Psoas muscle (tissue), 8 donors: ENCODE data around the gene HM13. TPM values are rescaled to one million over a fixed set of nuclear protein-coding genes. Genes with fewer than 3 reads are reported as not detected.
"Not testable (repeated sequence)": the region's sequence is repeated elsewhere in the genome, so short reads cannot be mapped to it uniquely, and the experiment has no call there.

Source experiments
- ATAC-seq, 4 donors: fragments of 200-7000 bp; cut with Tn5 transposase; one replicate each; pipeline ENCODE4 v1.9.1; 2020; ENCODE audit warnings: moderate library complexity in 3 of 4, mild to moderate bottlenecking in 2 of 4
- DNase-seq, 2 donors: peaks; one replicate each; pipeline ENCODE4 v3.0.0-alpha.2; 2020
- H3K27ac ChIP-seq: fragments of 200-600 bp; one replicate; pipeline ENCODE4 v1.8.0; 2022
- H3K27me3 ChIP-seq, 3 donors: fragments of 200-600 bp in 1 of 3; one replicate each; pipeline versions ENCODE4 v1.6.1 to v1.8.0; 2013 to 2022; ENCODE audit warnings: low read length in 2 of 3, mild to moderate bottlenecking in 2 of 3, moderate library complexity in 1 of 3; ENCODE audit not compliant: insufficient read depth in 3 of 3
- H3K36me3 ChIP-seq, 2 donors: fragments of 200-600 bp in 1 of 2; one replicate each; pipeline versions ENCODE4 v1.6.1 to v1.8.0; 2013 to 2022; ENCODE audit warnings: low read depth in 1 of 2, mild to moderate bottlenecking in 1 of 2, moderate library complexity in 1 of 2; ENCODE audit not compliant: insufficient read depth in 1 of 2
- H3K4me1 ChIP-seq: fragments of 200-600 bp; one replicate; pipeline ENCODE4 v1.8.0; 2022
- H3K4me3 ChIP-seq: fragments of 200-600 bp; one replicate; pipeline ENCODE4 v1.8.0; 2022; ENCODE audit warnings: mild to moderate bottlenecking
- H3K9me3 ChIP-seq: fragments of 200-600 bp; one replicate; pipeline ENCODE4 v1.8.0; 2022
- whole genome bisulfite sequencing, 3 donors: extraction: QIAGEN DNeasy Blood & Tissue Kit; methylation state at CpG; one replicate each; pipeline versions ENCODE4 v1.1.6 to v1.1.7; 2013; 5-methylcytosine and 5-hydroxymethylcytosine counted together
- intact Hi-C, 2 donors: fragments of 100-400 bp; cut with DNase I; formaldehyde crosslinking; loops; one replicate each; pipeline versions ENCODE4 v1.11.0 to v1.14.2; 2022
- polyA plus RNA-seq, 3 donors: library from polyadenylated mRNA; stranded (reverse); fragments of 200-250 nt; gene quantifications; one replicate each; pipeline ENCODE4 v1.2.3, GENCODE V29; 2013
- total RNA-seq, 4 donors: library from RNA; stranded (reverse); fragmentation: NEBNext Ultra II Directional in 2 of 4; extraction: Animal tissue kit (Norgen Biotek cat#: 25700) in 2 of 4; gene quantifications; one replicate each; pipeline versions ENCODE4 v1.2.1 to v1.2.4, GENCODE V29; 2021 to 2023
- TF ChIP-seq, protein P1 (sequence below): fragments of 200-600 bp; IDR thresholded peaks from one replicate; pipeline ENCODE4 v1.8.0; 2022; ENCODE audit warnings: antibody characterized with exemption
- donor health status: healthy with polysubstance abuse.
- donor health status: DM: no; HTN: no; CAD: no; lungs with moderate emphysema.
- donor health status: Bipolar disorder and iron deficiency.
- donor health status: healthy.
- donor health status: DM: yes; HTN: yes; CAD: no.
- donor health status: DM: no; HTN: no; CAD: no.
- donor health status: DM: no; HTN: no; CAD: no.
- donor health status: DM: yes; HTN: yes; CAD: no.

HM13 gene
- total and polyA plus RNA-seq, 7 donors: 32.4 to 112 (median 48.4) TPM

DNA sequence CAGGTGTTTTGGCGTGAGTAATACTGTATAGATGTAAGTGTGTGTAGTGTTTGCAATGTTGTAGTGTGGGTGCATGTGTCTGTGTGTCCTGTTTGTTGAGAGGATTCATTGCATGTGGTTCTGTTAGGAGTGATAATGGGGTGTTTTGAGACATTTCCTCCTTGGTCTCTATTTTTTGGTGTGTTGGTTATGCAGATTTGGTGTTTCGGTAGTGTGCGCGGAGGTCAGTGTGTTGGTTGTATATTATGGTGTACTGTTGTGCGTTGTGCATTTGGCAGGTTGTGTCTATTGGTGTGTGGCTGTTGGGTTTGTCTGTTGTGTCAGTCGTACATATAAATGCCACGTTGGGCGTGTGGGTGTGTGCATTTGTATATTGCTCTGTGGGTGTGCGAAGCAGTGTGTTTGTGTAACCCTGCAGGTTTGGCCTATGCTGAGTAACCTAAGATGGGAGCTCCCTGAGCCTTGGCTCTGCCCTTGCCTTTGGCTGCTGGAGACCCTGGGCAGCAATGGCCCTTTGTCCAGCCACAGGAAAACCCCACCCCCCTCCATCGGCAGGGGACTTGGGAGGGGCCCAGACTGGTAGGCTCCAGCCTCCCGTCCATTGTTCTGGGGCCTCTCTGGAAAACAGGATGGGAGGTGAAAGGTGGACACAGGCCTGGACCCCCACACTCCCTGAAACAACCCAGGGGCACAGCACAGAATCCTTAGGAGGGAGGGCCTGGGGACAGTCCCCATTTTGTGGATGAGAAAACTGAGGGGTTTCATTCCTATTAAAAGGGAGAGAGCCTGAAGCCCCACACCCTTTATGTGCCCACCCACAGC, 80.5 kb downstream of the HM13 start:
- Histone ChIP-seq H3K36me3 (no peaks in the 10 kb centered on the region), H3K4me3 (no peak overlapping the region), H3K27me3 (no peaks in the 10 kb centered on the region), H3K4me1 (no peaks in the 10 kb centered on the region), H3K27ac (peak overlapping the region; percentile 69), H3K9me3 (no peaks in the 10 kb centered on the region)
- WGBS, 3 donors: 75 to 78% (median 77%) methylated on average over 11 of the region's 11 CpGs
- TF ChIP-seq, protein P1, sequence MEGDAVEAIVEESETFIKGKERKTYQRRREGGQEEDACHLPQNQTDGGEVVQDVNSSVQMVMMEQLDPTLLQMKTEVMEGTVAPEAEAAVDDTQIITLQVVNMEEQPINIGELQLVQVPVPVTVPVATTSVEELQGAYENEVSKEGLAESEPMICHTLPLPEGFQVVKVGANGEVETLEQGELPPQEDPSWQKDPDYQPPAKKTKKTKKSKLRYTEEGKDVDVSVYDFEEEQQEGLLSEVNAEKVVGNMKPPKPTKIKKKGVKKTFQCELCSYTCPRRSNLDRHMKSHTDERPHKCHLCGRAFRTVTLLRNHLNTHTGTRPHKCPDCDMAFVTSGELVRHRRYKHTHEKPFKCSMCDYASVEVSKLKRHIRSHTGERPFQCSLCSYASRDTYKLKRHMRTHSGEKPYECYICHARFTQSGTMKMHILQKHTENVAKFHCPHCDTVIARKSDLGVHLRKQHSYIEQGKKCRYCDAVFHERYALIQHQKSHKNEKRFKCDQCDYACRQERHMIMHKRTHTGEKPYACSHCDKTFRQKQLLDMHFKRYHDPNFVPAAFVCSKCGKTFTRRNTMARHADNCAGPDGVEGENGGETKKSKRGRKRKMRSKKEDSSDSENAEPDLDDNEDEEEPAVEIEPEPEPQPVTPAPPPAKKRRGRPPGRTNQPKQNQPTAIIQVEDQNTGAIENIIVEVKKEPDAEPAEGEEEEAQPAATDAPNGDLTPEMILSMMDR: no peak
- intact Hi-C loops: no loop called here
- DNase-seq (peak; percentile 30 to 58), ATAC-seq (peak; percentile 11 to 54 (median 32))

DNA sequence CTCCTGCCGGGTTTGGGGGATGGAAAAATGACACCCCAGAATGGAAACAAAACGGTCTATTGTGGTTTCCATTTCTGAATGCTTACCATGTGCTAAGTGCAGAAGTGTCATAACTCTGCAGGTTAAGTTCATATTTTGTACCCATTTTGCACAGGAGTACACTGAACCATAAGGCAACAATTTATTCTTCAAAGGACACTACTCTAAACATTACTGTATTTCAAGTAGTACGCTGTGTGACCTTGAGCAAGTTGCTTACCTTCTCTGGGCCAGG, 81.1 kb downstream of the HM13 start:
- DNase-seq (no peak), ATAC-seq (no peak)
- Histone ChIP-seq H3K27ac (peak overlapping the region; percentile 69), H3K27me3 (no peaks in the 10 kb centered on the region), H3K4me3 (no peak overlapping the region), H3K4me1 (no peaks in the 10 kb centered on the region), H3K9me3 (no peaks in the 10 kb centered on the region), H3K36me3 (no peaks in the 10 kb centered on the region)
- WGBS, 3 donors: 73 to 81% (median 74%) methylated on average over 3 of the region's 3 CpGs
- TF ChIP-seq, protein P1: no peak
- intact Hi-C loops: no loop called here

DNA sequence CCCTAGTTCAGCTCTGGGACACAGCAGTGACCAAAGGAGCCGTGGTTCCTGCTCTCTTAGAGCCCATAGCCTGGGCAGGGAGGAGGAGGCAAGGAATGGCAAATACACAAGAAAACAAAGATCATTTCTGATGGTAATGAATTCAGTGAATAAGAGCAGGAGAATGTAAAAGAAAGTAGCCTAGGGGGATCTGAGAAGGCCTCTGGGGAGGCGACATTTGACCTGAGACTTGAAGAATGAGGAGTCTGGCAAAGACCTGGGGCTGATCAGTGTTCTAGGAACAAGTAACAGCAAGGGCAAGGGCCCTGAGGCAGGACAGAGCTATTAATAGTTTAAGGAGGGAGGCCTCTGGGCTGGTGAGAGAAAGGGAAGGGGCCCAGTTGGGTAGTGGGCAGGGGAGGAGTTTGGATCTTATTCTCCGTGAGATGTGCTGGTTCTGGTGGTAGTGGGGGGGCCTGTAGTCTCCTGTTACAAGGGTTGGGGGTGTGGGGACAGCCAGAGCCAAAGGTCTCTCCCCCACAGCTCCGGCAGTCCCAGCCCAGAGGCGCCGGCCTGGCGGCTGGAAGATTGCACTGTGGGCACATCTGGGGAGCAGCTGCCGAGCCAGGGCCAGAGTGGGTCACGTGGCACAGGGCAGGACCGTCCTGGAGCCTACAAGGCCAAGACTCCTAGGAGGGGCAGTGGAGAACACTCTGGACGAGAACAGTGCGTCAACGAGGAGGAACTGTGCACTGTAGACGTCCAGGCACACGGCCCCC, 81.6 kb downstream of the HM13 start:
- WGBS, 3 donors: 36 to 39% (median 38%) methylated on average over 15 of the region's 15 CpGs
- intact Hi-C loops: no loop called here
- H3K4me1 ChIP-seq: no peaks in the 10 kb centered on the region

DNA sequence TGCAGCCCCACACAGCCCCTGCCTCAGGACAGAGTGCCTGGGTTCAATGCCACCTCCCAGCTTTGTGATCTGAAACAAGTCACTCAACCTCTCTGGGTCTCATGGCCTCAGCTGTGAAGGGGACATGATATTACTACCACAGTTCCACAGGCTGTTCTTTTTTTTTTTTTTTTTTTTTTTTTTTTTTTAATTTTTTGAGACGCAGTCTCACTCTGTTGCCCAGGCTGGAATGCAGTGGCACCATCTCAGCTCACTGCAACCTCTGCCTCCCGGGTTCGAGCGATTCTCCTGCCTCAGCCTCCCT, 82.1 kb downstream of the HM13 start:
- intact Hi-C loops, H3K9me3 ChIP-seq, H3K4me1 ChIP-seq, DNase-seq, H3K27me3 ChIP-seq, H3K4me3 ChIP-seq, ATAC-seq, H3K36me3 ChIP-seq: not testable (repeated sequence)
- WGBS, 3 donors: 65 to 68% (median 68%) methylated on average over 4 of the region's 4 CpGs
- peak overlapping the region; percentile 69 for H3K27ac ChIP-seq

More for the DNA sequence above, 81.6 kb downstream of the HM13 start:
- ATAC-seq: peak; percentile 57 to 83 (median 78)
- no peaks in the 10 kb centered on the region for H3K27me3 ChIP-seq
- no peaks in the 10 kb centered on the region for H3K36me3 ChIP-seq
- H3K9me3 ChIP-seq: no peaks in the 10 kb centered on the region
- peak; percentile 83 to 86 for DNase-seq
- H3K4me3 ChIP-seq: no peak overlapping the region
- TF ChIP-seq, protein P1: no peak
- peak overlapping the region; percentile 69 for H3K27ac ChIP-seq

DNA sequence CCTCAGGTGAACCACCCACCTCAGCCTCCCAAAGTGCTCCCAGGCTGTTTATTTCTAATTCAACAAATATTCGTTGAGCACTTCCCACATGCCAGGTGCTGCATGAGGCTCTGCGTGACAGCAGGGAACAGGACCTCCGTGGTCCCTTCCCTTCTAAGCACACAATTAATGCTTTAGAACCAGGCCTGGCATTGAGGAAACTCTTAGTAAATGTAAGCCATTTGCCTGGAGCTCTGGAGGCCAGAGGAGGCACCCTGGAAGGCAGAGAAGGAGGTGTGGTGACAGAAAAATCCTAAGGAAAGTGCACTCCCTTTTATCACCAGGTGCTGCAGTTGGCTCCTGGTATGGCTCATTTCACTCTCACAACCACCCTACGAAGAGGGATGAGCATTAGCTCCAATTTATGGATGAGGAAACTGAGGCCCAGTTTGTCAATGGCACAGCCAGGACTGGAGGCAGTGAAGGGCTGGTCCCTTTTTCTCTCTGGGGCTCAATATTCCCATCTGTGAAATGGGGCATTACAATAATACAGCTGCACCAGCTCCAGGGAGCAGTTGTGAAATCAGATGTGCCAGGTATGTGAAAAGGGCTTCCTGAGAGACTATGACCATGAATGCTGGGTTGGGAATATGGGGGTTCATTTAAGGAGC, 82.7 kb downstream of the HM13 start:
- 72 to 73% (median 72%) methylated on average over 4 of the region's 4 CpGs for WGBS, 3 donors
- no peaks in the 10 kb centered on the region for H3K9me3 ChIP-seq
- TF ChIP-seq, protein P1: no peak
- H3K4me3 ChIP-seq: no peak overlapping the region
- no peaks in the 10 kb centered on the region for H3K27me3 ChIP-seq
- H3K27ac ChIP-seq: peak overlapping the region; percentile 69
- DNase-seq: no peak
- H3K36me3 ChIP-seq: no peaks in the 10 kb centered on the region
- intact Hi-C loops: no loop called here
- H3K4me1 ChIP-seq: no peaks in the 10 kb centered on the region
- ATAC-seq: no peak
